Measurements from ENCODE around the gene CES3. TPM values are rescaled to one million over a fixed set of nuclear protein-coding genes. Genes with fewer than 3 reads are reported as not detected.

Gene CES3
- total and polyA plus RNA-seq, 4 donors, result 0.15 to 2.4 (median 1.3) TPM

DNA sequence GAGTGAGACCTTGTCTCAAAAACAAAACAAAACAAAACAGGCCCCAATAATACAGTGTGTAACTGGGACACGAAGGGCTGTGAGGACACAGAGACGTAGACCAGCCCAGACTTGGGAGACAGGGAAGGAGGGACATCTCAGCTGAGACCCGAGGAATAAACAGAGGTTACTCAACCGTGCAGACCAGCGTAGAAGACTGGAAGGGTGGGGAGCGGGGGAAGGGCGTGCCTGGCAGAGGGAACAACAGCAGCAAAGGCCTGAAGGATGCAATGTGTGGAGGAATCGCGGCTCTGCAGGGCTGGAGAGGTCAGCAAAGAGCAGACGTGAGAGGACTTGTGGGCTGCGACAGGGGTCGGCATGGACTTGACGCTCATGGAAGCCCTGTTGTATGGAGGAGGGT lies 15.7 kb downstream of the CES3 start:
- Histone ChIP-seq H3K9me3 (ENCODE audit: control insufficient read depth, low read length) (no peaks in the 10 kb centered on the region), H3K27me3 (ENCODE audit: control insufficient read depth in 1 of 2, insufficient read depth in 2 of 2, low read length in 1 of 2) (no peaks in the 10 kb centered on the region), H3K36me3 (ENCODE audit: control insufficient read depth in 1 of 2, insufficient read depth in 2 of 2, low read length in 1 of 2) (no peaks in the 10 kb centered on the region), H3K4me1 (ENCODE audit: control insufficient read depth in 1 of 2, insufficient read depth in 2 of 2, low read length in 2 of 2) (no peaks in the 10 kb centered on the region), H3K27ac (ENCODE audit: low read depth in 1 of 2, low read length in 2 of 2) (no peak overlapping the region), H3K4me3 (ENCODE audit: low read length in 2 of 2) (no peak overlapping the region)
- 56 to 57% methylated on average over 13 of the region's 13 CpGs for WGBS, 2 donors
- DNase-seq (no peak), ATAC-seq (ENCODE audit: low FRiP score) (peak; percentile 5)
- intact Hi-C loops (cut with DNase I), result loop anchor here (1.0 to 10.0 kb wide), 4 partner anchors 178 to 209 kb away; partner anchors contain the start of gene MATCAP1 (in 1 of the 2)

DNA sequence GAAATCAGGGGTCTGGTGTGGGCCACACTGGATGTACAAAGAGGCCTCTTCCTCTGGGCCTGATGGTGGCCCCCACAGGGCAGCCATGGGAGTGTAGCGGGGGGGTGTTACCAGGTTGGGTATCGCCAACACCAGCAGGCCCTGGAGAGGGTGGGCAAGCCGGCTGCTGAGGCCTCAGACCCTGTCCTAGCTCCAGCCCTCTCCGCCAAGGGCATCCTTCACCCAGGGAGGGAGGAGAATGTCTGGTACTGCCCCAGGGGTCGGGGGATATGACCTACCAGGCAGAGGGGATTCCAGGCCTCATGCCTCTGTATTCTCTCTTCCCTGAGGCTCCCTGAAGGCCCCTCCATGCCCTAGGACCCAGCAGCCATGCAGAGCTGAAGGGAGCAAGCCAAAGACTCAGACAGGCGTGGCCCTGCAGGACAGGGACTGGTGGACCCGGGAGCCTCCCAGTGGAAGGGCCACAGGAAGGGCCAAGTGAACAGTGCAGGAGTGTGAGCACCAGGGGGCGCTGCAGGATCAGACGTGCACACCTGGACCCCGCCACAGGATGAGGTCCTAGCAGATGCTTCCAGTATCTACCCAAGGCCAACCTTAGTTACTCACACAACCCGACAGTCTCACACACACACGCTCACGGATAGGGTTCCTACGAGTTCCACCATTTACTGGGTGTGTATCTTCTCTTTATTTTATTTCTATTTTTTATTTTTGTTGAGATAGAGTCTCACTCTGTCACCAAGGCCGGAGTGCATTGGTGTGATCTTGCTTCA lies 16.5 kb downstream of the CES3 start:
- H3K4me1 ChIP-seq (ENCODE audit: control insufficient read depth in 1 of 2, insufficient read depth in 2 of 2, low read length in 2 of 2), result no peaks in the 10 kb centered on the region
- H3K27ac ChIP-seq (ENCODE audit: low read depth in 1 of 2, low read length in 2 of 2), result no peak overlapping the region
- ATAC-seq (ENCODE audit: low FRiP score) (peak; percentile 94), DNase-seq (peak; percentile 92 to 97)
- no peak overlapping the region for H3K4me3 ChIP-seq (ENCODE audit: low read length in 2 of 2)
- WGBS, 2 donors, result 21 to 26% methylated on average over 14 to 15 of the region's 15 CpGs
- H3K9me3 ChIP-seq (ENCODE audit: control insufficient read depth, low read length), result no peaks in the 10 kb centered on the region
- intact Hi-C loops (cut with DNase I), result loop anchor here (1.0 to 10.0 kb wide), 4 partner anchors 177 to 208 kb away; partner anchors contain the start of gene MATCAP1 (in 1 of the 2)
- no peaks in the 10 kb centered on the region for H3K36me3 ChIP-seq (ENCODE audit: control insufficient read depth in 1 of 2, insufficient read depth in 2 of 2, low read length in 1 of 2)
- H3K27me3 ChIP-seq (ENCODE audit: control insufficient read depth in 1 of 2, insufficient read depth in 2 of 2, low read length in 1 of 2), result no peaks in the 10 kb centered on the region

DNA sequence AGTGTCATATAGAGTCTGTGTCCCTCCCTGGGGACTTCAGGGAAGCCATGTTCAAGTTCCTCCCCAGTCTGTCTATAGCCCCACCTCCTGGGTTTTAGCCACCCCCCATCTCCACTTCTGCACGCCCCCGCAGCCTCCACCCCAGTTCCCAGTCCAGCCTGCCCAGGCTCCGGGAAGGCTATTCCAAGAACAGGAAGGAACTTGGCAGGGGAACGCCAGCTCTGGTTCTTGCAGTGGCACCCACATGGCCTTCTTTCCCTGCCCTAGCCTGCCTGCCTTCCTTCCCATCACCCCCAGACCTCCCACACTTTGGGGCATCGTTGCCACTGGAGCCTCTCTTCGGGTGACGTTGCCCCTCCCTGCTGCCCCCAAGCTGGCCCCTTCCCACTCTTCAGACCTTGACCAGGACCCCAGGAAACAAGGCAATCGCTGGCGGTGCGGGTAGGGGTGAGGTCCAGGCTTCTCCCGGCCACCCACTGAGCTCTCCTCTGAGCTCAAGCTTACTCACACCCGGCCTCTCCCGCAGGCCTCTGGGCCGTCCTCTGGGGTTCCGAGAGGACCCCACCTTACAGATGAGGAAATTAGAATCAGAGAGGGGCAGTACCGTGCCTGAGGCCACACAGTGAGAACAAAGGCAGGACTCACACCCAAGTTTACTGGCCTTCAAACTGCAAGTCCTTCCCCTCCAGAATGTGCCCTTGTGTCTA lies 18.1 kb downstream of the CES3 start:
- intact Hi-C loops (cut with DNase I), result loop anchor here in 1 of 2 donors (10.0 kb wide), 1 partner anchor 206 kb away; the partner anchor contains the start of gene MATCAP1
- Histone ChIP-seq H3K4me3 (ENCODE audit: low read length in 2 of 2) (no peak overlapping the region), H3K4me1 (ENCODE audit: control insufficient read depth in 1 of 2, insufficient read depth in 2 of 2, low read length in 2 of 2) (no peaks in the 10 kb centered on the region), H3K27ac (ENCODE audit: low read depth in 1 of 2, low read length in 2 of 2) (no peak overlapping the region), H3K36me3 (ENCODE audit: control insufficient read depth in 1 of 2, insufficient read depth in 2 of 2, low read length in 1 of 2) (no peaks in the 10 kb centered on the region), H3K9me3 (ENCODE audit: control insufficient read depth, low read length) (no peaks in the 10 kb centered on the region), H3K27me3 (ENCODE audit: control insufficient read depth in 1 of 2, insufficient read depth in 2 of 2, low read length in 1 of 2) (no peaks in the 10 kb centered on the region)
- 47 to 58% methylated on average over 16 of the region's 16 CpGs for WGBS, 2 donors
- ATAC-seq (ENCODE audit: low FRiP score), result peak; percentile 64
- peak; percentile 85 to 92 for DNase-seq

DNA sequence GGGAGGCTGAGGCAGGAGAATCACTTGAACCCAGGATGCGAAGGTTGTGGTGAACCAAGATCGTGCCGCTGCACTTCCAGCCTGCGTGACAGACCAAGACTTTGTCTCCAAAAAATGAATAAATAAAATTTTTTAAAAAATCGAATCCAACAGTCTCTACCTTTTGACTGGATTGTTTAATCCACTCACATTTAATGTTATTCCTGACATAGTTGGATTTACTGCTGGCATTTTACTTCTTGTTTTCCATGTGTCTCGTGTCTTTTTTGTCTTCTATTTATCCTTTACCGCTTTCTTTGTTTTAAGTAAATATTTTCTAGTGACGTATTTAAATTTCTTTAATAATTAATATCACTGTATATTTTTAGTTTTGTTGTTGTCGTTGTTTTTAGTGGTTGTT lies 22.0 kb downstream of the CES3 start:
- Histone ChIP-seq H3K4me1 (ENCODE audit: control insufficient read depth in 1 of 2, insufficient read depth in 2 of 2, low read length in 2 of 2) (no peaks in the 10 kb centered on the region), H3K27me3 (ENCODE audit: control insufficient read depth in 1 of 2, insufficient read depth in 2 of 2, low read length in 1 of 2) (no peaks in the 10 kb centered on the region), H3K9me3 (ENCODE audit: control insufficient read depth, low read length) (no peaks in the 10 kb centered on the region), H3K27ac (ENCODE audit: low read depth in 1 of 2, low read length in 2 of 2) (no peak overlapping the region), H3K36me3 (ENCODE audit: control insufficient read depth in 1 of 2, insufficient read depth in 2 of 2, low read length in 1 of 2) (no peaks in the 10 kb centered on the region), H3K4me3 (ENCODE audit: low read length in 2 of 2) (no peak overlapping the region)
- DNase-seq (no peak), ATAC-seq (ENCODE audit: low FRiP score) (no peak)
- intact Hi-C loops (cut with DNase I), result no loop called here
- 96% methylated on average over 9 of the region's 9 CpGs for WGBS, 2 donors

DNA sequence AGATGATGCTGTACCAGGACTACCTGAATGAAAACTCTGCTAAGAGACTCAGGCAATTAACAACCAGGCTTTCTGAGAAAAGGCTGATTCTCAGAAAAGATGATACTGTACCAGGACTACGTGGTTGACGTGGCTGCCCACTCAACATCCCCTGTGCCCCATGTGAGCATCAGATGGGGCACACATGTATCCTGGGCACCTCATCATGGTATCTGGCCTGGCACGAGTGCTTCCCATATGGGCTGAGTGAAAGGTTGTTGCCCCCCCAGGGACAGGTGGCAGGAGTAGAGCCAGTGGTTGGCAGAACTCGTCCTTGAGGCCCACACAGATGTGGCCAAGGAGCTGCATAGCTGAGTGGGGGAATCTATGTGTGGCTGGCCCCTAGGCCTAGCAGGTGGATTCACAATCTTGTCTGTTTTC lies 23.8 kb downstream of the CES3 start:
- Histone ChIP-seq H3K36me3 (ENCODE audit: control insufficient read depth in 1 of 2, insufficient read depth in 2 of 2, low read length in 1 of 2) (no peaks in the 10 kb centered on the region), H3K4me1 (ENCODE audit: control insufficient read depth in 1 of 2, insufficient read depth in 2 of 2, low read length in 2 of 2) (no peaks in the 10 kb centered on the region), H3K9me3 (ENCODE audit: control insufficient read depth, low read length) (no peaks in the 10 kb centered on the region), H3K27me3 (ENCODE audit: control insufficient read depth in 1 of 2, insufficient read depth in 2 of 2, low read length in 1 of 2) (no peaks in the 10 kb centered on the region), H3K4me3 (ENCODE audit: low read length in 2 of 2) (no peak overlapping the region), H3K27ac (ENCODE audit: low read depth in 1 of 2, low read length in 2 of 2) (no peak overlapping the region)
- DNase-seq (no peak), ATAC-seq (ENCODE audit: low FRiP score) (no peak)
- 92 to 99% methylated on average over 4 of the region's 4 CpGs for WGBS, 2 donors
- intact Hi-C loops (cut with DNase I), result no loop called here

DNA sequence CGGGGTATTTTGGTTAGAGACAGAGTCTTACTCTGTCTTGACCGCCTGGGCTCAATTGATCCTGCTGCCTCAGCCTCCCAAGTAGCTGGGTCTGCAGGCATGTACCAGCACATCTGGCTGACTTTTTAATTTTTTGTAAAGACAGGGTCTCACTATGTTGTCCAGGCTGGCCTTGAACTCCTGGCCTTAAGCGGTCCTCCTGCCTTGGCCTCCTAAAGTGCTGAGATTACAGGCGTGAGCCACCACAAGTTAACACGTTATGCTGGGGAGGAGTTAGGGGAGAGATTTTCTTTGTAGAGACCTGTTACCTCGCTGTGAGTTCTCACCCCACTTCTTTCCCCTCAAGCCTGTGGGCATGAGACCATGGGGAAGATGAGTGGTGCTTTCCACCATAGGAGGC lies 25.5 kb downstream of the CES3 start:
- ATAC-seq (ENCODE audit: low FRiP score), result no peak
- Histone ChIP-seq H3K27me3 (ENCODE audit: control insufficient read depth in 1 of 2, insufficient read depth in 2 of 2, low read length in 1 of 2) (no peaks in the 10 kb centered on the region), H3K4me1 (ENCODE audit: control insufficient read depth in 1 of 2, insufficient read depth in 2 of 2, low read length in 2 of 2) (no peaks in the 10 kb centered on the region), H3K36me3 (ENCODE audit: control insufficient read depth in 1 of 2, insufficient read depth in 2 of 2, low read length in 1 of 2) (no peaks in the 10 kb centered on the region), H3K9me3 (ENCODE audit: control insufficient read depth, low read length) (no peaks in the 10 kb centered on the region), H3K4me3 (ENCODE audit: low read length in 2 of 2) (no peak overlapping the region), H3K27ac (ENCODE audit: low read depth in 1 of 2, low read length in 2 of 2) (no peak overlapping the region)
- DNase-seq, result no peak
- intact Hi-C loops (cut with DNase I), result no loop called here
- 95 to 96% methylated on average over 6 of the region's 6 CpGs for WGBS, 2 donors

DNA sequence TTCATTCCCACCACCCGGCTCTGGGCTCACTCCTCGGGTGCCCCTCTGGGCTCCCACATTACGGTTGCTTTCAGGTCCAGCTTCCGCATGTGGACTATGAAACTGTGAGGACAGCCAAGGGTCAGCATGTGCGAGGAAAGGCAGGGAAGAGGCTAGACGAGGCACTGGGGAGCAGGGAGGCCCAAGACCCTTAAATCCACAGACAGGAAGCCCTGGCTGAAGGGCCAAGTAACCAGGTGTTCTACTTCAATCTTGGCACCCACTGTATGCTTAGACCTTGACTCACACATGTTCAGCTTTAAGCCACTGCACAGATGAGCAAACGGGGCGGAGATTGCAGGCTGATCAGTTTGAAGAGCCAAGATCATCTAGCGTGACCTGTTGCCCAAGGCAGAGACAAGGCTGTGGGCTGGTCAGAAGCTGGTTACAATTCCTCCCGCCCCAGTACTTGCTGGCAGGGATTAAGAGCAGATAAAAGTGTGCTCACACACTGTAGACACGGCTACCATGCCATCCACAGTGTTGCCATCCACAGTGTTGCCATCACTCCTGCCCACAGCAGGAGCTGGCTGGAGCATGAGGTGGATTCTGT lies 27.2 kb downstream of the CES3 start, which contains the start of gene CES4A:
TSS of gene CES4A (plus strand) at position 393 of the 592 bp plus-strand sequence. CDS start at position 577, 184 bp downstream.
- Histone ChIP-seq H3K9me3 (ENCODE audit: control insufficient read depth, low read length) (no peaks in the 10 kb centered on the region), H3K36me3 (ENCODE audit: control insufficient read depth in 1 of 2, insufficient read depth in 2 of 2, low read length in 1 of 2) (no peaks in the 10 kb centered on the region), H3K27ac (ENCODE audit: low read depth in 1 of 2, low read length in 2 of 2) (no peak within 1 kb of the TSS), H3K4me1 (ENCODE audit: control insufficient read depth in 1 of 2, insufficient read depth in 2 of 2, low read length in 2 of 2) (no peaks in the 10 kb centered on the region), H3K27me3 (ENCODE audit: control insufficient read depth in 1 of 2, insufficient read depth in 2 of 2, low read length in 1 of 2) (no peaks in the 10 kb centered on the region), H3K4me3 (ENCODE audit: low read length in 2 of 2) (no peak within 1 kb of the TSS)
- WGBS, 2 donors, result 86 to 91% methylated on average over 11 of the region's 11 CpGs
- intact Hi-C loops (cut with DNase I), result no loop called here
- ATAC-seq (ENCODE audit: low FRiP score), result peak; percentile 30
- no peak for DNase-seq

DNA sequence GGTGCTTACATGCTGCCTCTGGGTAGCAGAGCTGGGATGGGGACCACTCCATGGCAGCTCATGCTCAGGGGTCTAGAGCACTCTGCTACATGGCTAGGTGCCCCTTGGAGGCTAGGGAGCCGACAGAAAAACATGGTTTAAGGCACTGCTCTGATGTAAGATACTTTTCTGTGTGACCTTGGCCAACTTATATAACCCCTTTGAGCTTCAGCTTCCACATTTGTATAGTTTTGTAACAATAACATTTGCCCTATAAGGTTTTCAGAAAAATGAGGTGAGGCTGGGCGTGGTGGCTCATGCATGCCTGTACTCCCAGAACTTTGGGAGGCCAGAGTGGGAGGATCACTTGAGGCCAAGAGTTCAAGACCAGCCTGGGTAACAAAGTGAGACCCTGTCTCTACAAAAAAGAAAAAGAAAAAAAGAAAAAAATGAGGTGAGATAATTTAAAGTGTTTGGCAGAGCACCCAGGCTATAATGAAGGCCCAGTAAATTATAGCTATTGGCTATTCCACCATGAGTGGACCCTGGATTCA lies 30.5 kb downstream of the CES3 start:
- no peak for DNase-seq
- H3K9me3 ChIP-seq (ENCODE audit: control insufficient read depth, low read length), result no peaks in the 10 kb centered on the region
- H3K4me1 ChIP-seq (ENCODE audit: control insufficient read depth in 1 of 2, insufficient read depth in 2 of 2, low read length in 2 of 2), result no peaks in the 10 kb centered on the region
- no peak overlapping the region for H3K27ac ChIP-seq (ENCODE audit: low read depth in 1 of 2, low read length in 2 of 2)
- no peaks in the 10 kb centered on the region for H3K36me3 ChIP-seq (ENCODE audit: control insufficient read depth in 1 of 2, insufficient read depth in 2 of 2, low read length in 1 of 2)
- ATAC-seq (ENCODE audit: low FRiP score), result no peak
- intact Hi-C loops (cut with DNase I), result no loop called here
- WGBS, 2 donors, result 82 to 87% methylated on average over 2 of the region's 2 CpGs
- no peaks in the 10 kb centered on the region for H3K27me3 ChIP-seq (ENCODE audit: control insufficient read depth in 1 of 2, insufficient read depth in 2 of 2, low read length in 1 of 2)
- H3K4me3 ChIP-seq (ENCODE audit: low read length in 2 of 2), result no peak overlapping the region
